ENCODE measurements around the gene MYO3A. TPM values are rescaled to one million over a fixed set of nuclear protein-coding genes. Genes with fewer than 3 reads are reported as not detected.
"Not testable (repeated sequence)": the region's sequence is repeated elsewhere in the genome, so short reads cannot be mapped to it uniquely, and the experiment has no call there.

The MYO3A gene
- total RNA-seq, 4 donors from 2014 or later = 0.35 to 3.1 (median 1.9) TPM

DNA sequence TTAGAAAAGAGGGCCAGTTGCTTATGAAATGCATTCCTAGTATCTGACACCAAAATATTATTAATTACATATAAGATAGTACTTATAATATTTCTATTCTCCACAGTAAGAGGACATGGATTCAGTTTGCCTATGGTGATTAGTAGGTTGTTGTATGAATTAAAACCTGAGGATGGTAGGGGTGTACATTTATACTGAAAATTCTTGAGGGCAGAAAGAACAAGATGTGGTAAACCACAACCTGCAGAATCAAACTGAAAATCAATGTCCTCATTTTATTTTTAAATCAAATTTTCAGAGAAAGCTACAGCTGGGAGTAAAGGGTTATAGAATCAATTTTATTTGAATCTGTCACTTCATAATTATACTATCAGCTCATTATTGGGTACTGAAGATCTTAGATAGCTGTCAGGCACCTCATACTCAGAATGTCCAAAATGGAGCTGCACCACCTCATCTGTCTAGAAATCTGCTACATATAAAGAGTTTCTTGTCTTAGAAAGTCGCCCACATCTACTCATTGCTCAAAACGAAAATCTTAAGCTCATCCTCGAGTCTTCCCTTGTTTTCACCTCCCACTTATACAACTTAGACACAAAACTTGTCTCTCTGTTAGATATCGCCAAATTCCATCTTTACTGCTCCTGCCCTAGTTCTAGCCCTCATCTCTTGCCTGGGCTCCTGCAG, 65.4 kb downstream of the MYO3A start:
- DNase-seq = no peak
- no peak overlapping the region for H3K4me3 ChIP-seq
- WGBS, 2 donors = 61 to 69% methylated on average over 4 of the region's 4 CpGs
- no peaks in the 10 kb centered on the region for H3K4me1 ChIP-seq
- H3K27ac ChIP-seq = no peak overlapping the region
- no peaks in the 10 kb centered on the region for H3K27me3 ChIP-seq
- H3K36me3 ChIP-seq = no peaks in the 10 kb centered on the region
- intact Hi-C loops (cut with DNase I) = no loop called here
- no peaks in the 10 kb centered on the region for H3K9me3 ChIP-seq
- TF ChIP-seq POLR2A (IDR thresholded peaks at IDR 0.05) = no peak
- TF ChIP-seq, protein P1, sequence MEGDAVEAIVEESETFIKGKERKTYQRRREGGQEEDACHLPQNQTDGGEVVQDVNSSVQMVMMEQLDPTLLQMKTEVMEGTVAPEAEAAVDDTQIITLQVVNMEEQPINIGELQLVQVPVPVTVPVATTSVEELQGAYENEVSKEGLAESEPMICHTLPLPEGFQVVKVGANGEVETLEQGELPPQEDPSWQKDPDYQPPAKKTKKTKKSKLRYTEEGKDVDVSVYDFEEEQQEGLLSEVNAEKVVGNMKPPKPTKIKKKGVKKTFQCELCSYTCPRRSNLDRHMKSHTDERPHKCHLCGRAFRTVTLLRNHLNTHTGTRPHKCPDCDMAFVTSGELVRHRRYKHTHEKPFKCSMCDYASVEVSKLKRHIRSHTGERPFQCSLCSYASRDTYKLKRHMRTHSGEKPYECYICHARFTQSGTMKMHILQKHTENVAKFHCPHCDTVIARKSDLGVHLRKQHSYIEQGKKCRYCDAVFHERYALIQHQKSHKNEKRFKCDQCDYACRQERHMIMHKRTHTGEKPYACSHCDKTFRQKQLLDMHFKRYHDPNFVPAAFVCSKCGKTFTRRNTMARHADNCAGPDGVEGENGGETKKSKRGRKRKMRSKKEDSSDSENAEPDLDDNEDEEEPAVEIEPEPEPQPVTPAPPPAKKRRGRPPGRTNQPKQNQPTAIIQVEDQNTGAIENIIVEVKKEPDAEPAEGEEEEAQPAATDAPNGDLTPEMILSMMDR (IDR thresholded peaks at IDR 0.05) = no peak

DNA sequence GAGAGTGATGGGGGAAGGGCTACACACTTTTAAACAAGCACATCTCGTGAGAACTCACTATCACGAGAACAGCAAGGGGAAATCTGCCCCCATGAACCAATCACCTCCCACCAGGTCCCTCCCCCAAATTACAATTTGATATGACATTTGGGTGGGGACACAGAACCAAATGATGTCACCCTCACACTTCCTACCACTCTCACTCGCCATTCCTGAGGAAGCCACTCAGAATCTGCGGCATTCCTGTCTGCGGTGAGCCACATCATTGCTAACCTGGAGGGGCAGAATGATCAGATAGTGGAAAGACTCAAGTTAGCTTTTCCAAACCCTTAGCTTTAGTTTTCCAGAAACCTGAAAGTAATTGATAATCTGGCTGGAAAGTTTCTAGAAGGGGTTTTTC, 66.9 kb downstream of the MYO3A start:
- H3K36me3 ChIP-seq = no peaks in the 10 kb centered on the region
- intact Hi-C loops (cut with DNase I) = no loop called here
- H3K27me3 ChIP-seq = no peaks in the 10 kb centered on the region
- H3K9me3 ChIP-seq = no peaks in the 10 kb centered on the region
- no peaks in the 10 kb centered on the region for H3K4me1 ChIP-seq
- TF ChIP-seq, protein P1 (IDR thresholded peaks at IDR 0.05) = no peak
- TF ChIP-seq POLR2A (IDR thresholded peaks at IDR 0.05) = no peak
- no peak overlapping the region for H3K4me3 ChIP-seq
- 65 to 89% methylated on average over 4 to 5 of the region's 5 CpGs for WGBS, 2 donors
- no peak for DNase-seq
- no peak overlapping the region for H3K27ac ChIP-seq

DNA sequence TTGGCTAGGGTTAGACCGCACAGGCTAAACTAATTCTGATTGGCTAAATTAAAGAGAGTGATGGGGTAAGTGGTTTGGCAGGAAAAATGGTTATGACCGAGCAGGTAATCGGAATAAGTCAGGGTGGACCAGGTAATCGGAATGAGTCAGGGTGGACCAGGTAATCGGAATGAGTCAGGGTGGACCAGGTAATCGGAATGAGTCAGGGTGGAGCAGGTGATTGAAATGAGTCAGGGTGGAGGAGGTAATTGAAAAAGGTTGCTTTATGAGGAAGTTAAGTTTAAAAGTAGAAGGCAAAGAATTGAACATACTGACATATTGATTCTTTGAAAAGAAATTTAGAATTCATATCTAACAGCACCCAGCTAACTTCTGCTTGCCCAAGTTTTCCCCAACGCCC, 68.4 kb downstream of the MYO3A start:
- H3K27me3 ChIP-seq; H3K27ac ChIP-seq; H3K4me1 ChIP-seq; intact Hi-C loops (cut with DNase I); H3K4me3 ChIP-seq; H3K9me3 ChIP-seq; H3K36me3 ChIP-seq; DNase-seq: not testable (repeated sequence)
- WGBS, 2 donors = 73 to 77% methylated on average over 7 of the region's 7 CpGs

DNA sequence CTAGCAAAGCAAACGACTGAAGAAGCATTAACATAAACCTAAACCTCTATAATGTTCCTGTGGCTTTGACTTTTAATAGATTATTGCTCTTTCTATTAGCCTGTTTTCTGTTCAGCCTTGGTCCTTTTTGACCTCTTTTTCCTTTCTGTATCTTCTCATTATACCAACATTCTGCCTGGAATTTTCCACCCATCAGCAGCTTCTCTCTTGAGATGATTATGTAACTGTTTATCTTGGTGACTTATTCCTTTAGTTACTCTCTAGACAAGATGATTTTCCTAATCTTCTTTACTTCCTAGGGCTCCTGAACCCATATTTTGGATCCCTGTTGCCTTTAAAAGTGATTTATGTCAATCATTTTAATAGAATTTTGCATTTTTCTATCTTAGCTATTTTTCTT, 81.1 kb downstream of the MYO3A start:
- no peak for DNase-seq
- H3K27ac ChIP-seq = no peak overlapping the region
- no peaks in the 10 kb centered on the region for H3K27me3 ChIP-seq
- WGBS, 2 donors = 28 to 57% methylated on average over 1 of the region's 1 CpG
- no peaks in the 10 kb centered on the region for H3K9me3 ChIP-seq
- TF ChIP-seq, protein P1 (IDR thresholded peaks at IDR 0.05) = no peak
- no peak for TF ChIP-seq POLR2A (IDR thresholded peaks at IDR 0.05)
- intact Hi-C loops (cut with DNase I) = no loop called here
- no peaks in the 10 kb centered on the region for H3K36me3 ChIP-seq
- no peak overlapping the region for H3K4me3 ChIP-seq
- H3K4me1 ChIP-seq = no peaks in the 10 kb centered on the region

DNA sequence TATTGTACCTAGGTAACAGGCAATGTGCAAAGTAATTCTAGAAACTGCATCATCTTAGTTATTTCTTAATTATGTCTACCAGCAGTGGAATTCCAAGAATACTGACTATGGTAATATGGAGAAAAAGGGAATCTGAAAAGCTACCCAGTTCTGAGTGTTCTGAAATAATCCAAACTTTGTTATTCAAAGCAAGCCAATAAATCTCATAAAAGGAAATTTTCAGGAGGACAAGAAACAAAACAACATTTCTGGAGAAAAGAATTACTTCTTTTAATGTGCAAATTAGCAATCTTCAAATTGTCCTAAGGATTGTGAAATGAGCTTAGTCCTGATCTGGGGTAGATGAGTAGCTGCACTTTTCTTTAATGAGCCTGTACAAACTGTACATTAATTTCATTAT, 88.8 kb downstream of the MYO3A start:
- H3K36me3 ChIP-seq = no peaks in the 10 kb centered on the region
- H3K27ac ChIP-seq = no peak overlapping the region
- DNase-seq = no peak
- TF ChIP-seq, protein P1 (IDR thresholded peaks at IDR 0.05) = no peak
- TF ChIP-seq POLR2A (IDR thresholded peaks at IDR 0.05) = no peak
- H3K9me3 ChIP-seq = no peaks in the 10 kb centered on the region
- intact Hi-C loops (cut with DNase I) = no loop called here
- H3K4me3 ChIP-seq = no peak overlapping the region
- no peaks in the 10 kb centered on the region for H3K4me1 ChIP-seq
- no peaks in the 10 kb centered on the region for H3K27me3 ChIP-seq

DNA sequence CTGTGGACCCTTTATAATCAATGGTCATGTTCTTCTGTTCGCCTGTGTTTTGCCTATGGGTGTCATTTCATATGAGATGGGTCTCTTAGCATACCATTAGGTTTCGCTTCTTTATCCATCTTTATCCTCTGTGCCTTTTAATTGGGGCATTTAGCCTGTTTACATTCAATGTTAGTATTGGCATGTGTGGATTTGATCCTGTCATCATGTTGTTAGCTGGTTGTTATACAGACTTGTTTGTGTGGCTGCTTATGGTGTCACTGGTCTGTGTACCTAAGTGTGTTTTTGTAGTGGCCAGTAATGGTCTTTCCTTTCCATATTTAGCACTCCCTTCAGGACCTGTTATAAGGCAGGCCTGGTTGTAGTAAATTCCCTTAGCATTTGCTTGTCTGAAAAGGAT, 90.3 kb downstream of the MYO3A start:
- 45 to 53% methylated on average over 2 of the region's 2 CpGs for WGBS, 2 donors
- no peaks in the 10 kb centered on the region for H3K27me3 ChIP-seq
- intact Hi-C loops (cut with DNase I) = no loop called here

More for the DNA sequence above, 90.3 kb downstream of the MYO3A start:
- TF ChIP-seq, protein P1 (IDR thresholded peaks at IDR 0.05) = no peak
- TF ChIP-seq POLR2A (IDR thresholded peaks at IDR 0.05) = no peak
- Histone ChIP-seq H3K36me3 (no peaks in the 10 kb centered on the region), H3K4me3 (no peak overlapping the region), H3K4me1 (no peaks in the 10 kb centered on the region), H3K27ac (no peak overlapping the region), H3K9me3 (no peaks in the 10 kb centered on the region)
- no peak for DNase-seq

Data from esophagus squamous epithelium (tissue), 5 donors.